ENCODE data around the gene LRRFIP1.
"Not testable (repeated sequence)": the region's sequence is repeated elsewhere in the genome, so short reads cannot be mapped to it uniquely, and the experiment has no call there.

Gene LRRFIP1

DNA sequence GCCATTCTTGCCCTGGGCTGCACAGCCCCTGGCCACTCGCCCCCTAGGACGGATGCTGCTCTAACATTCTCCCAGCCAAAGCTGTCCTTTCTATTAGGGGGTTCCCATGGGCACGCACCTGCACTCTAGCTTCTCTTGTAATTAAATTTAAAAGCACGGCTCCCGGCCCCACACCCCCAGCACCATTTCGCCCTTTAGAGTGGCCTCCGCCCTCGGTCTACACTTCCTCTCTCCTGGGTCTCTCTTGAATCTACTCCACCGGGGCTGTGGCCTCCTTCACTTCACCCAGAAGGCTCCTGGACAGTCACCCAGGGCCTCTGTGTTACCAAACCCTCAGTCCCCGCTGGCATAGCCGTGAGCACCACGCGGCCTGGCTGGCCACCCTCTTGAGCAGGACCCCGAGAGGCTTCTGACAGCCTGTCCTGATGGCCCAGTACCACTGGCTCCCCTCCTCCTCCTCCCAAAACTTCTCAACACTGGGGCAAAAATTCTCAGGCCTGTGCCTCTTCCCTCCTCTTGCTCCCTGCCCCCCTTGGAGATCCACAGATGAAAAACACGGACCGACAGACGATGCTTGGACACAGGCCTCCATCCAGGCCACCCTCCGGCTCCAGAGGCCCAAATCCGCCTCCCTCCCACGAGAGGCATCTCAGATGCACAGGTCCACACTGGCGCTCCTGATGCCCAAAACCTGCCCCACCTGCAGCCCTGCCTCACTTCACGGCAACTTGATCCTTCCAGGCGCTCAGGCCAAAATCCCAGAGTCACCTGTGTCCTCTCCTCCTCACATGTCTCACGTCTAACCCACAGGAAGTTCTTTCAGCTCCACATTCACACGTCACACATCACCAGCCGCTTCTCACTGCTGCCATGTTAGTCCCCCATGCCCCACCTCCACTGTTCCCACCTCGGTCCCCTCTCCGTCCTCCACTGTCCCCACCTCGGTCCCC, 29.9 kb upstream of the LRRFIP1 start:
- no peak for DNase-seq

DNA sequence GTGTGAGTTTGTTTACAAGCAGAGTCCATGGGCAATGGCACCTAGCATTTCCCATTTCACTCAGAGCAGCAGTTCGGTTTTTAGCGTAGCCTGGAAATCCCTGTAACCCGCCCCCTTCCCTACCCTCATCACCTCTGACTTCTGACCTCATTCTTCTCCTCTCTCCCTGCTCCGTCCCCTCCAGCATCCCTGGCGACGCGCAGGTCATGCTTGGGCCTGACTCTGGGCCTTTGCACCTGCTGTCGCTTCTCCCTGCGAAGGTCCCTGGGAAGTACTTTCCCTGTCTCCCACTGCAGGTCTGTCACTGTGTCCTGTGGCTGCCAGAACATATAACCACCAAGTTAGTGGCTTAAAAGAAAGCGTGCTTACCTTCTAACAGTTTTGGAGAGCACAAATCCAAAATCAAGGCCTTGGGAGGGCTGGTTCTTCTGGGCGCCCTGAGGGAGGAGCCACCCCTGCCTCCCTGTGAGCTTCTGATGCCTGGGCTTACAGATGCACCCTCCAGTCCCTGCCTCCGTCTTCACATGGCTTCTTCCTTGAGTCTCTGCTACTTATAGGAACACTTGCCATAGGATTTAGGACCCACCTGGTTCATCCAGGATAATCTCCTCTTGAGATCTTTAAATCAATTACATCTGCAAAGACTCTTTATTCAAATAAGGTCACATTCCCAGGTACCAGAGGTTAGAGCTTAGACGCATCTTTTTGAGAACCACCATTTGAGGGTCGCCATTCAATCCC, 28.7 kb upstream of the LRRFIP1 start:
- no peak for DNase-seq

DNA sequence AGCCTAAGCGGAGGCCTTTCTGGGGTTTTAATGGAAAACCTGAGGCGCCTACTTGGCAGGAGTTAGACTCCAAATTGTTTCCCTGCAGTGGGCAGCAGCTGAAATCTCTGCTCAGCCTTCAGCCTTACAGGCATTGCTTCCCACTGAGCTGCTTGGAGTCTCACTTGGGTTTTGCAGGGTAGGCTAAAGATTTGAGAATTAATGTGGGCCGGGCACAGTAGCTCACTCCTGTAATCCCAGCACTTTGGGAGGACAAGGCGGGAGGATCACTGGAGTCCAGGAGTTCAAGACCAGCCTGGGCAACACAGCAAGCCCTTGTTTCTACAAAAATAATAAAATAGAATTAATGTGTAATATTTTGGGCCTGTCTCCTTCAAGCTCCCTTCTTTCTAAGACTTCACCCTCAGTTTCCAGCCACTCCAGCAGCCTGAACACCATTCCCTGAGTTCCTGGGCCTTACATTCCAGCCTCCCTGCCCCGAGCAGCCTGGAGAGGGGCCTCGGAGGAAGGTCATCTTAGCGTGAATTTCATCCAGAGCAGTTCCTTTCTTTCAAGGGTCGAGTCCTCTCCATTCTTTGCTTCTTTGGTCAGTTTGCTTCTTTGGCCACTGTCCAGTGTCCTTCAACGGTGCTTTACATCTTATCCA, 27.8 kb upstream of the LRRFIP1 start:
- no peak for DNase-seq

DNA sequence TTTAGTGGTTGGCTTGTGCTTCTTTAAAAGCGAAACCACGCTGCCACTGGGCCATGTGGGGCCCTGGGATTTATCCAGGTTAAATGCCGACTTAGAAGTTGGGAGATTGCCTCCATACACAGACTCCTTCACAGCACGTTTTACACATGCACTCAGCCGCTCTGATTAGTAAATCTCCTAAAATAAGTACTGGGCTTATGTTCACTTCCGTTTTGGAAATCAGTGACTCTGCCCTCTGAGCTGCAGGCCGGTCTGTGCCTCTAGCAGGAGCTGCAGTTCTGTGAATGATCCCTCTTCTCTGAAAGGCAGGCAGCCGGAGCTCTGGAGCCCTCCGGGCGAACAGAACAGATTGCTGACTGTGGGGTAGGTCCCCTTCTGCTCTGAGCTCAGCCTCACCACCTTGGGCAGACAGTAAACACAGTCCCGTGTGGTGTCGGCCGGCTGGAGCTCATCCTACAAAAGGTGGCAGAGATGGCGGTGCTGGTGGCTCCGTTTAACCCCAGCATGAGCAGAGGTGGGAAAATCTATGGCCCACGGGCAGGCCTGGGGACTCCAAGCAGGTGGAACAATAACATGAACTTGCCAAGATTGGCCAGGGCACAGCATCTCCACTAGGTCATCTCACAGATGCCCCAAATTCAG, 27.1 kb upstream of the LRRFIP1 start:
- no peak for DNase-seq

DNA sequence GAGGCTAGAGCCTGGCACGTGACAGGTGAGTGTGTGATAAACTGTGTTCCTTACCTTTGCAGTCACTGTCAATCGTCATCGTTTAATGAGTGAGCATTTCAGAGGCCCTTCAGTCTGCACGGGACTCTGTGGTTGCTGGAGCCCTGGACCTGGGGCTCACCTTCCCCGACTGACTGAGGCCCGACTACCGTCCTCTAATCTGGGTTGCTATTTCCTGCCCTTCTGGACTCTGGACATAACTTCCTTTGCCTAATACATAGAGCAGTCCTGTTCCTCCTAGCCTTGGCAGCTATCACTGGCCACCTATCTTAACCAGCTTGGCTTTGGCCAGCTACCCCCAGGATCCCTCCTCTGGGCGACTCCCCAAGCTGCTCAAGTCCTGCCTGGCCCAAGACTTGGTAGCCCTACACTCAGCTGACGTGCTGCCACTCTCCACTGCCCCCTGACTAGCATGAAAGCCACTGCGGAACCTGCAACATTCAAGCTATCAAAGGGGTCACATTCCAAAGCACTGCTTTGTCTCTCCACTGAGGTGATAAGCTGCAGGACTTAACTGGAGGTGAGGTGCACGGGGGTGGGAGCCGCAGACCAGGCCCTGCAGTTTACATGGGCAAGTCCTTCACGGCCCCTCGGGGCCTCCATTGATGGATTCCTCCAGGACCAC, 25.8 kb upstream of the LRRFIP1 start:
- DNase-seq, result no peak

GRCh38 chr2:237602409-237602808, 25.0 kb upstream of the LRRFIP1 start:
- no peak for DNase-seq

DNA sequence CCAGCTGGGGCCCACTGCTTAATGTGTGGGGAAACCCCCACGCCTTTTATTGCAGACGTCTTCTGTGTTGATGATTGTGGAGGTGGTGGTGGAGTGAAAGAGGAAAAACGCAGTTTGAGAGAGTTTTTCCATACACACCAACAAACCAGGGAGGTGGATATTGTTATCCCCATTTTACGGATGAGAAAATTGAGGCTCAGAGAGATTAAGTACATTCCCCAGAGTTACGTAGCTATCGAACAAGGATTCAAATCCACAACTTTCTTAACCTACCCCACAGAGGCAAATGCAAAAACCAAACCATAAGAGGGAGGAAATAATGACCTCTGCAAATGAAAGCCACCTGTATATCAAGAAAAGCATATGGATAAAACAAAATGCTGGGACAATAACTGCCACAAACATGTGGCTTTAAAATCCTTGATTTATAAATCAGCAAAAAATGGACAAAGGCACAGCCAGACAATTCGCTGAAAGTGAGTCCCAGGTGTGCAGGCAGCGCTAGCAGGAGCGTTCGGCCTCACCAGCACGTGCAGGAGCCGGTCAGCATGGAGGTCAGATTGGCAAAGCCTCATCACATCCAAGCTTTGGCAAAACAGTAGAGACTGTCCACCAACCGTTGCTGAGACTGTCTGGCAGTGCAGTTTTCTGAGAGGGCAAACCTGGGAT, 24.2 kb upstream of the LRRFIP1 start:
- DNase-seq, result no peak

GRCh38 chr2:237603718-237604362, 23.5 kb upstream of the LRRFIP1 start:
- no peak for DNase-seq

DNA sequence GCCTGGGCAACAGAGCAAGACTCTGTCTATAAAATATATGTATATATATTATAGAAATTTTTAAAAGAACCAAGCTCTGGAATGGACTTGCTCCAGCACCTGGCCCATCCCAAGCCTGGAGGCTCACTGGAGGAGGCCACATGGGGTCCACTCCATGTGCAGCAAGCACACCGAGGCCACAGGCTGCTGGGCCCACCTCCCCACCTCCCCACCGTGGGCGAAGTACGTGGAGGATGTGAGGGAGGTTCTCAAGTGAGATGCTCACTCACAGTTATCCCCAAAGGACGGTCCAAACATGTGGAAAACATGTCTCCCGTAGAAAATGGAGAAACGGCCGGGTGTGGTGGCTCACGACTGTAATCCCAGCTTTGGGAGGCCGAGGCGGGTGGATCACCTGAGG, 23.0 kb upstream of the LRRFIP1 start:
- DNase-seq, result no peak

DNA sequence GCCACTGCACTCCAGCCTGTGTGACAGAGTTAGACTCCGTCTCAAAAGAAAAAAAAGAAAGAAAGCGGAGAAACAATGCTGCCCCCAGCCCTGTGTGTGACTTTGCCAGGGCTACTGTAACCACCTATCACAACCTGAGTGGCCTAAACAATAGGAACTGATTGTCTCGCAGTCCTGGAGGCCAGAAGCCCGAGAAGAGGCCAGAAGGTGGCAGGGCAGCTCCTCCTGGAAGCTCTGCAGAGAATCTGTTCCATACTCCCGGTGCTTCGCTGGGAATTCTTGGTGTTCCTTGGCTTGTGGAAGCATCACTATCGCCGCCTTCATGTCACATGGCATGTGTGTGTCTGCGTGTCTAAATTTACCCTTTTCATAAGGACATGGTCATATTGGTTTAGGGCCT, 22.4 kb upstream of the LRRFIP1 start:
- no peak for DNase-seq

DNA sequence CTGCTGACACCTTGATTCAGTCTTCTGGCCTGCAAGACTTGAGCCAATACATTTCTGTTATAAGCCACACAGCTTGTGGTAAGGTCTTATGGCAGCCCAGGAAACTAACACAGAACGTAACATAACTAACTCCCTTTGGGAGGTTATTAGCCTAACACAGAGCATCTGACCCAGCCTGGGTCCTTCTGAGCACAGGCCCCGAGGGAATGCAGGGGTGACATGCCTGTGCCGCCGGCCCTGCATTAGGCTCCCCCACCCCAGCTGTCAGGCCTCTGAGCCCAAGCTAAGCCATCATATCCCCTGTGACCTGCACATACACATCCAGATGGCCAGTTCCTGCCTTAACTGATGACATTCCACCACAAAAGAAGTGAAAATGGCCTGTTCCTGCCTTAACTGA, 20.9 kb upstream of the LRRFIP1 start:
- not testable (repeated sequence) for DNase-seq

DNA sequence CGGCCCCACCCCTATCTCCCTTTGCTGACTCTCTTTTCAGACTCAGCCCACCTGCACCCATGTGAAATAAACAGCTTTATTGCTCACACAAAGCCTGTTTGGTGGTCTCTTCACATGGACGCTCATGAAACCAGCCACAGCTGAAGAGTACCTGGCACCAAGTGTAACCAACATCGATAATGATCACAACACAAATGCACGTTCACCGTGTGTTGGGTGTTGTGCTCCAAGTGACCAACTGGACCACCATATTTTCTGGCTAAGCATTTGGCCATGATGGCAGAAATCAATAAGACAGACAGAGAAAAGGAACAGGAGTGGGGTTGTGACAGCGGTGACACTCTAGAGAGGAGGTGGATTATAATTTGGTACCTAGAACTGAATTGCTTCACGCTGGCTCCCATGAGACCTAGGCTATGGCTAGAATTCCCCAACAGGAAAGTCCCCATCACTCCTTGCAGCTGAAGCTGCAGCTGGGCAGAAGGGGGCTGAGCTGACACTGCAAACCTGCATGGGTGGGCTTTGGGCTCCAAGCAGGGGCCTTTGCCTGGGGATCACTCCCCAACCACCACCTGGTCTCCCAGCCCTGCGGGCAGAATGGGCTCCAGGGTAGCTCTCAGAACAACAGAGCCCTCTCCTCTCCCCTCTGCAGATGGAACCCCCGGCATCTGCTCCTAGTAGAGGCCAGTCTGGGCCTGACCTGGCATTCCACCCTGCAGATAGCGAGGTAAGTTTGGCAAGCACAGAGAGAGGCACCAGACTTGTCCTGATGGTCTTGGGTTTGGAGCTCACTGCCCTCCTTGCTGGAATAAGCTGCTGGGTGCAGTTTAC, 14.6 kb upstream of the LRRFIP1 start:
- no peak for DNase-seq

GRCh38 chr2:237613679-237614078, 13.7 kb upstream of the LRRFIP1 start:
- no peak for DNase-seq

DNA sequence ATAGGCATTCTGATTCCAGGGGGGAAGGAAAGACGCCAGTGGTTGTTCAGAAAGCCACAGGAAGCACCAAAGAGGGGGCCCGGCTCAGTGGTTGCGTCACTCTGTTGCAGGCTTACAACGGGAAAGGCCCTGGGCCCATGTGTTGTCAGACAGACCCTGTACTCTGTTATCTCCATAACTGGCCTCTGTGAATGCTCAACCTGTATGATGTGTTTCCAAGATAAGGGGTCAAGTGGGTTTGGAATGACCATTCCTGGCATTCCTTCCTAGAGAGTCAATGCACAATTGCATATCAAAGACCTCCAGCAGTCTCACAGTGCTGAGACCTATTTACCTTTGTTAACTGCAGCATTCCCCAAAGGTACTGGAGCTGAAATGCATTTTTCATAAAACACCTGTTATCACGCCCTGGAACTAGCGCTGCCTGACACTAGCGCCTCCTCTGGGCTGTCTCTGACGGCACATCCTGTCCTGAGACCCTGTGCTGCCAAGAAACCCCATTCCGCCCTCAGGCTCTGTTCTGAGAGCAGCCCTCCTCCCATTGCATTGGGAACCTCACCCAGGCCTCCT, 13.2 kb upstream of the LRRFIP1 start:
- no peak for DNase-seq

GRCh38 chr2:237615631-237616249, 11.6 kb upstream of the LRRFIP1 start:
- DNase-seq, result no peak

DNA sequence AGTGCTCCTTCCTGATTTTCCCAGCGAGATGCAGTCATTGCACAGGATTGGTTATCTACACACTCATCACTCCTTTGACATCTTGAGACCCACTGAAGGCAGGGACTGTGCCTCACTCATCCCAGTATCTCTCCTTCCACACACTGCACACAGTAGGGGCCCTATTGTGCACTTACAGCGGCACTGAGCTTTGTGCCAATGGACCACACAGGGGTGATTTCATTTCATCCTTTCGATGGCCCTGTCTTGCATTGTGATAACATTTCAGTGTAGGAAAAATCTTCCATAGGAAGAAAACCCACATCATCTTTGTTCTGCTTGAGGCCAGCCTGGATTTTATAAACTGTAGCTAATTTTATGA, 11.0 kb upstream of the LRRFIP1 start:
- DNase-seq, result no peak

- DNase-seq, result no peak
Measured at GRCh38 chr2:237616734-237617586, 10.4 kb upstream of the LRRFIP1 start.

GRCh38 chr2:237617587-237617982, 9.8 kb upstream of the LRRFIP1 start:
- no peak for DNase-seq

DNA sequence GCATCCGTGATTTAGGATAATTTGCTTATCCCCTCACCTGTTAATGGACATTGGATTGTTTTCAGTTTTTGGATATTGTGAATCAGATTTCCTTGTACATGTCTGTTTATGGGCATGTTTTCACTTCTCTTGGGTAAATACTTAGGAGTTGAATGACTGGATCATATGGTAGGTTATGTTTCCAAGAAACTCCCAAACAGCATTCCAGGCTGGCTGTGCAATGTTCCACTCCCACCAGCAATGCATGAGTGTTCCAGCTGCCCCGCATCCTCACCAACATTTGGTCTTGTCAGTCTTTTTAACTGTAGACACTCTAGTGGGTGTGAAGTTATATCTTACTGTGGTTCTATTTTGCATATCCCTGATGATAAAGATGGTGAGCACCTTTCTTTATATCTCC, 8.9 kb upstream of the LRRFIP1 start:
- DNase-seq, result no peak

All from T1000 (cell line).